Measurements from ENCODE around the gene PIK3R1. TPM values are rescaled to one million over a fixed set of nuclear protein-coding genes. Genes with fewer than 3 reads are reported as not detected.
A peak's percentile ranks its signal among the peaks of the same experiment; 100 is the strongest.

Gene PIK3R1
- total RNA-seq, 2 donors from 2014 or later: 29.8 to 30.2 TPM

- no peaks in the 10 kb centered on the region for H3K9me3 Mint-ChIP-seq
- WGBS, 2 experiments (ENCODE audit: insufficient coverage in 1 of 2, insufficient read length in 1 of 2): 95 to 100% methylated on average over 3 to 4 of the region's 4 CpGs
Measured at GRCh38 chr5:68283766-68284165, 68.2 kb downstream of the PIK3R1 start.

DNA sequence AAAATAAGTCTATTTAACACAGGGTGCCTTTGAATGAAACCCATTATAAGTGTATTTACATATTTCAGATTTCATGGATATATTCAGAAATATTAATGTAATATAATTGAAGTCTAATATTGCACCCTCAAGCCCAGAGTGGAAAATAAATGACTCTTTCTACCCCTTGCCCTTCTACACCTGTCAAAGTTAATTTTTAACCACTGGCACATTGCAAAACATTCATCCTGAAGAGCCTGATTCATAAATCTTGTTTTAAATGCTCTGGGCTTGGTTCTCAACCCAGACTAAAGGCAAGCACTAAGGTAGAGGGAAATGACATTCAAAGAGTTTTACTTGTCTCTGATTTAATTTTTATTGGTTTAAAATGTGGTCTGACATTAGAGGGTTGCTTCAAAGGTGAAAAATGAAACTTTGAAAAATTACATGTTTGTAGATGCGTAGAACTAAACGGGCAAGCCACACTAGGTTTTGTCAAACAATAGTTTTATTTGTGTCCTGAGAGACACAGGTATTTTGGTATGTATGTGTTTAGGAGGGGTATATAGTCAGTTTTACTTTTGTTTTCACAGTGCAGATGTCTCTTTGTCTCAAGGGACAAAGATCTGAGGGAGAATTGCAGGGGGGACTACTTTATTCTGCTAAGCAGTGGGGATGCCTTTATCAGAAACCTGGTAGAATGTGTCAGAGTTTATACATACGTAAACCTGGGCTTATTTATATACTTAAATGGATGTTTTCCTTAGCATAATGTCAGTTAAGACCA, 69.7 kb downstream of the PIK3R1 start:
- no peak overlapping the region for H3K4me3 ChIP-seq (ENCODE audit: low read length)
- peaks cover 34% of the 10 kb centered on the region for H3K36me3 ChIP-seq (ENCODE audit: control insufficient read depth, insufficient read depth, low read length)
- Mint-ChIP-seq H3K4me1 (peaks cover 35% of the 10 kb centered on the region), H3K36me3 (ENCODE audit: low read depth) (peaks cover 30% of the 10 kb centered on the region), H3K27ac (no peak overlapping the region), H3K4me3 (no peak overlapping the region), H3K9me3 (no peaks in the 10 kb centered on the region), H3K27me3 (ENCODE audit: insufficient read depth) (no peaks in the 10 kb centered on the region)
- H3K27ac ChIP-seq (ENCODE audit: low read depth, low read length): no peak overlapping the region
- TF ChIP-seq CTCF (conservative IDR thresholded peaks at IDR 0.05): no peak
- no peaks in the 10 kb centered on the region for H3K9me3 ChIP-seq (ENCODE audit: control insufficient read depth, low read length)
- no peaks in the 10 kb centered on the region for H3K27me3 ChIP-seq (ENCODE audit: control insufficient read depth, insufficient read depth, low read length, poor library complexity, severe bottlenecking)
- WGBS, 2 experiments (ENCODE audit: insufficient coverage in 1 of 2, insufficient read length in 1 of 2): 94 to 100% methylated on average over 2 to 3 of the region's 3 CpGs
- no peak for DNase-seq
- H3K4me1 ChIP-seq (ENCODE audit: control insufficient read depth, insufficient read depth, low read length): peaks cover 12% of the 10 kb centered on the region
- no peak overlapping the region for H3K9ac ChIP-seq (ENCODE audit: extremely low read depth, low read length, poor library complexity, severe bottlenecking)

More at GRCh38 chr5:68283766-68284165, 68.2 kb downstream of the PIK3R1 start:
- peaks cover 43% of the 10 kb centered on the region for H3K36me3 Mint-ChIP-seq (ENCODE audit: low read depth)
- Histone ChIP-seq H3K4me1 (ENCODE audit: control insufficient read depth, insufficient read depth, low read length) (peaks cover 9% of the 10 kb centered on the region), H3K9ac (ENCODE audit: extremely low read depth, low read length, poor library complexity, severe bottlenecking) (no peak overlapping the region), H3K4me3 (ENCODE audit: low read length) (no peak overlapping the region), H3K27me3 (ENCODE audit: control insufficient read depth, insufficient read depth, low read length, poor library complexity, severe bottlenecking) (no peaks in the 10 kb centered on the region), H3K9me3 (ENCODE audit: control insufficient read depth, low read length) (no peaks in the 10 kb centered on the region), H3K36me3 (ENCODE audit: control insufficient read depth, insufficient read depth, low read length) (peaks cover 47% of the 10 kb centered on the region), H3K27ac (ENCODE audit: low read depth, low read length) (no peak overlapping the region)
- no peak overlapping the region for H3K4me3 Mint-ChIP-seq
- H3K27me3 Mint-ChIP-seq (ENCODE audit: insufficient read depth): no peaks in the 10 kb centered on the region
- peaks cover 25% of the 10 kb centered on the region for H3K4me1 Mint-ChIP-seq
- TF ChIP-seq CTCF (conservative IDR thresholded peaks at IDR 0.05): no peak
- no peak for DNase-seq
- no peak overlapping the region for H3K27ac Mint-ChIP-seq

- H3K27ac Mint-ChIP-seq: no peak overlapping the region
- Histone ChIP-seq H3K36me3 (ENCODE audit: control insufficient read depth, insufficient read depth, low read length) (peaks cover 26% of the 10 kb centered on the region), H3K4me1 (ENCODE audit: control insufficient read depth, insufficient read depth, low read length) (peaks cover 12% of the 10 kb centered on the region), H3K9me3 (ENCODE audit: control insufficient read depth, low read length) (no peaks in the 10 kb centered on the region), H3K4me3 (ENCODE audit: low read length) (no peak overlapping the region), H3K9ac (ENCODE audit: extremely low read depth, low read length, poor library complexity, severe bottlenecking) (no peak overlapping the region), H3K27ac (ENCODE audit: low read depth, low read length) (no peak overlapping the region), H3K27me3 (ENCODE audit: control insufficient read depth, insufficient read depth, low read length, poor library complexity, severe bottlenecking) (no peaks in the 10 kb centered on the region)
- peak; percentile 95 for TF ChIP-seq CTCF (conservative IDR thresholded peaks at IDR 0.05)
- H3K4me3 Mint-ChIP-seq: no peak overlapping the region
- peaks cover 22% of the 10 kb centered on the region for H3K36me3 Mint-ChIP-seq (ENCODE audit: low read depth)
- peaks cover 40% of the 10 kb centered on the region for H3K4me1 Mint-ChIP-seq
- DNase-seq: no peak
- no peaks in the 10 kb centered on the region for H3K27me3 Mint-ChIP-seq (ENCODE audit: insufficient read depth)
- no peaks in the 10 kb centered on the region for H3K9me3 Mint-ChIP-seq
- 54 to 80% methylated on average over 2 to 4 of the region's 4 CpGs for WGBS, 2 experiments (ENCODE audit: insufficient coverage in 1 of 2, insufficient read length in 1 of 2)
Measured at GRCh38 chr5:68285851-68286611, 70.5 kb downstream of the PIK3R1 start.
